Lower lobe of right lung (tissue), 2 donors: ENCODE measurements around the gene SUOX. TPM values are rescaled to one million over a fixed set of nuclear protein-coding genes. Genes with fewer than 3 reads are reported as not detected.
"Not testable (repeated sequence)": the region's sequence is repeated elsewhere in the genome, so short reads cannot be mapped to it uniquely, and the experiment has no call there.

Experiments used
- ATAC-seq, 2 donors: fragments of 200-7000 bp; cut with Tn5 transposase; one replicate each; pipeline ENCODE4 v1.9.1; 2020 to 2022; ENCODE audit warnings: mild to moderate bottlenecking in 2 of 2, moderate library complexity in 2 of 2
- DNase-seq: peaks from one replicate; pipeline ENCODE4 v3.0.0-alpha.2; 2020
- H3K27ac ChIP-seq: fragments of 200-600 bp; one replicate; pipeline ENCODE4 v1.8.0; 2022
- H3K27me3 ChIP-seq: fragments of 200-600 bp; one replicate; pipeline ENCODE4 v1.8.0; 2022; ENCODE audit warnings: low read depth
- H3K36me3 ChIP-seq: fragments of 200-600 bp; one replicate; pipeline ENCODE4 v1.8.0; 2022; ENCODE audit warnings: mild to moderate bottlenecking
- H3K4me1 ChIP-seq: fragments of 200-600 bp; one replicate; pipeline ENCODE4 v1.8.0; 2022
- H3K4me3 ChIP-seq: fragments of 200-600 bp; one replicate; pipeline ENCODE4 v1.8.0; 2022; ENCODE audit warnings: mild to moderate bottlenecking
- H3K9me3 ChIP-seq: fragments of 200-600 bp; one replicate; pipeline ENCODE4 v1.8.0; 2022
- CTCF ChIP-seq: fragments of 200-600 bp; IDR thresholded peaks from one replicate; pipeline ENCODE4 v1.8.0; 2022; ENCODE audit warnings: antibody characterized with exemption, mild to moderate bottlenecking
- intact Hi-C: fragments of 100-400 bp; cut with DNase I; formaldehyde crosslinking; loops from one replicate; pipeline ENCODE4 v1.11.0; 2022
- total RNA-seq: library from RNA; stranded (reverse); fragmentation: NEBNext Ultra II Directional; extraction: Animal tissue kit (Norgen Biotek cat#: 25700); gene quantifications from one replicate; pipeline ENCODE4 v1.2.1, GENCODE V29; 2021
- donor health status: DM: no; HTN: yes; CAD: no; lungs with severe emphysema.

The SUOX gene
- total RNA-seq, 1 donor from 2014 or later, result 23.3 TPM

DNA sequence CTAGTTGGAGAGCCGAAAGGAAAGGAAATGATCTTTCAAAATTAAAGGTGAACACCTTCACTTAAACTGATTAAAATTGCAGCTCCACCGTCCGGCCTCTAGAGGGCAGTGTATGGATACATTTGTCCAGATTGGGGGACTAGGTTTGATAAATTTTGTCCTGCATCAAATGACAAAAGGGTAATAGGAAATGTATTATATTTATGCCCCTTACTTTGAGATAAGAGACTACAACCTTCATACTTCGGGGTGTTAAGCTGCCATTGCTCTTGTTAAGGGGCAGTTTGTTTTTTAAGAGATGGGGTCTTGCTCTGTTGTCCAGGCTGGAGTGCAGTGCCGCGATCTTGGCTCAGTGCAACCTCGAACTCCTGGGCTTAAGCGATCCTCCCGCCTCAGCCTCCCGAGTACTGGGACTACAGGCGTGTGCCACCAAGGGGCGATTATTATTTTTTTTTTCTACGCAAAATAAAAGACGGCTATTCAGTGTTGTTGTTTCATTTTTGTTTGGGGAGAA, 818 bp upstream of the SUOX start:
- ATAC-seq (peak; percentile 77 to 81), DNase-seq (no peak)
- Histone ChIP-seq H3K36me3 (peaks cover 36% of the 10 kb centered on the region), H3K9me3 (no peaks in the 10 kb centered on the region), H3K27me3 (no peaks in the 10 kb centered on the region), H3K4me1 (peaks cover 15% of the 10 kb centered on the region), H3K27ac (peak overlapping the region; percentile 77), H3K4me3 (peak overlapping the region; percentile 79)
- intact Hi-C loops, result no loop called here
- peak; percentile 82 for TF ChIP-seq CTCF

DNA sequence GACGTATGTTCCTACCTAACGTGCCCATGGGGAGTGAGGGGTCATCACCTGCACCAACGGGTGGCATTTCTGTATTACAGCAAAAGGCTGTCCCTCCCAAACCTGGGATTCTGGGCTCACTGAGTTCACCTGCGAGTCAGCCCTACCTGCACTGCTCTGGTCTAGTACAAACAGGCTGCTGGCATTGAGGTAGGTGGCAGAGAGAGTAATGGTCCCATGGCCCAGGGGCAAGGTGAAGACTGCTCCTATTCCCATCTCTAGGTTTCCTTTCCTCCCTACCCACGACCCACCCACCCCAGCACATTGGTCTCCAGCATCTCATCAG, 421 bp downstream of the SUOX start:
- intact Hi-C loops, result no loop called here

DNA sequence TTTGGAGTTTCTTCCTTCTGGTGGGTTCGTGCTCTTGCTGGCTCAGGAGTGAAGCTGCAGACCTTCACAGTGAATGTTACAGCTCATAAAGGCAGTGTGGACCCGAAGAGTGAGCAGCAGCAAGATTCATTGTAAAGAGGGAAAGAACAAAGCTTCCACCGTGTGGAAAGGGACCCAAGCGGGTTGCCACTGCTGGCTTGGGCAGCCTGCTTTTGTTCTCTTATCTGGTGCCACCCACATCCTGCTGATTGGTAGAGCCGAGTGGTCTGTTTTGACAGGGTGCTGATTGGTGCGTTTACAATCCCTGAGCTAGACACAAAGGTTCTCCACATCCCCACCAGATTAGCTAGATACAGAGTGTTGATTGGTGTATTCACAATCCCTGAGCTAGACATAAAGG, 2.4 kb downstream of the SUOX start:
- peaks cover 15% of the 10 kb centered on the region for H3K4me1 ChIP-seq
- H3K36me3 ChIP-seq, result peaks cover 26% of the 10 kb centered on the region
- DNase-seq, H3K27ac ChIP-seq, H3K4me3 ChIP-seq, intact Hi-C loops, H3K9me3 ChIP-seq, H3K27me3 ChIP-seq, ATAC-seq: not testable (repeated sequence)

More for the DNA sequence above, 421 bp downstream of the SUOX start:
- ATAC-seq (peak; percentile 40), DNase-seq (no peak)
- Histone ChIP-seq H3K27me3 (no peaks in the 10 kb centered on the region), H3K4me1 (peaks cover 15% of the 10 kb centered on the region), H3K4me3 (peak overlapping the region; percentile 79), H3K27ac (peak overlapping the region; percentile 77), H3K9me3 (no peaks in the 10 kb centered on the region), H3K36me3 (peaks cover 29% of the 10 kb centered on the region)
- no peak for TF ChIP-seq CTCF

- H3K9me3 ChIP-seq, H3K27ac ChIP-seq, H3K27me3 ChIP-seq, DNase-seq, H3K4me3 ChIP-seq, intact Hi-C loops, ATAC-seq: not testable (repeated sequence)
- Histone ChIP-seq H3K36me3 (peaks cover 27% of the 10 kb centered on the region), H3K4me1 (peaks cover 15% of the 10 kb centered on the region)
Observed at GRCh38 chr12:55999999-56000540, 3.0 kb downstream of the SUOX start.

DNA sequence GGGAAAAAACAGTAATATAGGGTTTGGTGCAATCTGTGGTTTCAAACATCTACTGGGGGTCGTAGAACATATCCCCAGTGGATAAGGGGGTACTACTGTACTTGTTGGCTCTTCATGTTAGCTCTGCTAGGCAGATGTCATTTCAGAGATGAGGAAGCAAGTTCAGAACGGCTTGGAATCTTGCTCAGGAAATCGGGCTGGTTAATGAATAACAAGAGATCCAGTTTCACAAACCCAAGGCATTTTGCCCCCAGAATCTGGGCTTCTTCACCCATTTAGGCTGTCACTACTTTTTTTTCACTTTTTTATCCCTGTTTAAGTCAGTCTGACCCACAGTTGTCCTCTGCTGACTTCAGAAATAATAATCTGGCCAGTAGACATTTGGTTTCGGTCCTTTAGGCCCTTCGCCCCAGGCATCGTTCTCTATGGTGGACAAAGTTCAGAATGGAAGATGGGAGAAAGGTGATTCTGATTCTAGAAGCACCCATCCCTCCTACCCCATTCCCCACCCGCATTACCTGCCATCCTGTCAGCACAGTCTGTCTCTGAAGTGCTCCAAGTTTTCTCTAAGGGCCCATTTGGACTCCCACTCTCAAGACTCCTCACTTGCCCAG, 4.5 kb downstream of the SUOX start:
- no peak for TF ChIP-seq CTCF
- Histone ChIP-seq H3K4me3 (no peak overlapping the region), H3K9me3 (no peaks in the 10 kb centered on the region), H3K27ac (no peak overlapping the region), H3K4me1 (peaks cover 8% of the 10 kb centered on the region), H3K36me3 (peaks cover 23% of the 10 kb centered on the region), H3K27me3 (no peaks in the 10 kb centered on the region)
- intact Hi-C loops, result no loop called here
- no peak for DNase-seq
- ATAC-seq, result no peak

DNA sequence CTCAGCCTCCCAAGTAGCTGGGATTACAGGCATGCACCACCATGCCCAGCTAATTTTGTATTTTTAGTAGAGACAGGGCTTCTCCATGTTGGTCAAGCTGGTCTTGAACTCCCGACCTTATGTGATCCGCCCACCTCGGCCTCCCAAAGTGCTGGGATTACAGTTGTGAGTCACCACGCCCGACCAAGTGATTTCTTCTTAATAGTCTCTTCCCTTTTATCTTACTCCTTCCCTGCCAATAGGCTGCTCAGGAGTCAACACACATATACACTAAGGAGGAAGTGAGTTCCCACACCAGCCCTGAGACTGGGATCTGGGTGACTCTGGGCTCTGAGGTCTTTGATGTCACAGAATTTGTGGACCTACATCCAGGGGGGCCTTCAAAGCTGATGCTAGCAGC, 6.3 kb downstream of the SUOX start:
- intact Hi-C loops, result not testable (repeated sequence)
- ATAC-seq, result peak in 1 of 2 donors; percentile 8
- peaks cover 23% of the 10 kb centered on the region for H3K36me3 ChIP-seq

GRCh38 chr12:56004211-56004610, 7.1 kb downstream of the SUOX start:
- Histone ChIP-seq H3K4me1 (peaks cover 13% of the 10 kb centered on the region), H3K36me3 (peaks cover 23% of the 10 kb centered on the region), H3K4me3 (no peak overlapping the region), H3K9me3 (no peaks in the 10 kb centered on the region), H3K27ac (no peak overlapping the region), H3K27me3 (no peaks in the 10 kb centered on the region)
- intact Hi-C loops, result no loop called here
- TF ChIP-seq CTCF, result no peak
- ATAC-seq (no peak), DNase-seq (no peak)

More for the DNA sequence above, 6.3 kb downstream of the SUOX start:
- H3K27ac ChIP-seq, DNase-seq, H3K27me3 ChIP-seq, H3K9me3 ChIP-seq, H3K4me3 ChIP-seq: not testable (repeated sequence)
- peaks cover 12% of the 10 kb centered on the region for H3K4me1 ChIP-seq
